ENCODE results near the gene CNTNAP5.
"Not testable (repeated sequence)": the region's sequence is repeated elsewhere in the genome, so short reads cannot be mapped to it uniquely, and the experiment has no call there.

- not testable (repeated sequence) for TF ChIP-seq ZNF224 (CRISPR knock-in tag; IDR thresholded peaks at IDR 0.05); BHLHE40 (IDR thresholded peaks at IDR 0.05; ENCODE audit: low read length); CTCF (CRISPR knock-in tag; IDR thresholded peaks at IDR 0.05); TP53 (CRISPR knock-in tag; conservative IDR thresholded peaks at IDR 0.05); THAP11 (CRISPR knock-in tag; IDR thresholded peaks at IDR 0.05); PAF1 (CRISPR knock-in tag; IDR thresholded peaks at IDR 0.05); EZH2 (conservative IDR thresholded peaks at IDR 0.05; ENCODE audit: low read depth, low read length); BORCS8-MEF2B (CRISPR knock-in tag; IDR thresholded peaks at IDR 0.05); ZNF382 (CRISPR knock-in tag; IDR thresholded peaks at IDR 0.05; ENCODE audit: borderline replicate concordance); MXI1 (IDR thresholded peaks at IDR 0.05; ENCODE audit: borderline replicate concordance, low read depth, low read length); SPEN (CRISPR knock-in tag; IDR thresholded peaks at IDR 0.05; ENCODE audit: low read depth); SSRP1 (CRISPR knock-in tag; IDR thresholded peaks at IDR 0.05)
These were observed 382.9 kb downstream of the CNTNAP5 start for GRCh38 chr2:124407836-124408534.
